Liver (tissue), 9 donors: ENCODE measurements around the gene DRD1. TPM values are rescaled to one million over a fixed set of nuclear protein-coding genes. Genes with fewer than 3 reads are reported as not detected.

Source experiments
- DNase-seq: peaks from one replicate; pipeline ENCODE4 v3.0.0-alpha.2; 2017; ENCODE audit warnings: low spot score
- H3K27ac ChIP-seq, 2 donors: one replicate each; pipeline ENCODE4 v1.7.0; 2013; ENCODE audit warnings: inconsistent platforms in 2 of 2, low read length in 2 of 2, control low read depth in 1 of 2, low read depth in 1 of 2, mild to moderate bottlenecking in 1 of 2
- H3K27me3 ChIP-seq, 4 donors: one replicate each; pipeline versions ENCODE4 v1.6.1 to v1.7.0; 2013; ENCODE audit warnings: low read length in 3 of 4, inconsistent platforms in 1 of 4, mild to moderate bottlenecking in 1 of 4, moderate library complexity in 1 of 4; ENCODE audit not compliant: control insufficient read depth in 4 of 4, insufficient read depth in 4 of 4
- H3K36me3 ChIP-seq, 4 donors: one replicate each; pipeline versions ENCODE4 v1.6.1 to v1.7.0; 2013; ENCODE audit warnings: low read length in 3 of 4, mild to moderate bottlenecking in 3 of 4, low read depth in 1 of 4, moderate library complexity in 1 of 4; ENCODE audit not compliant: control insufficient read depth in 4 of 4, insufficient read depth in 3 of 4
- H3K4me1 ChIP-seq, 4 donors: one replicate each; pipeline versions ENCODE4 v1.6.1 to v1.7.0; 2013; ENCODE audit warnings: low read length in 3 of 4, mild to moderate bottlenecking in 3 of 4, moderate library complexity in 1 of 4; ENCODE audit not compliant: control insufficient read depth in 4 of 4, insufficient read depth in 4 of 4
- H3K4me3 ChIP-seq, 3 donors: one replicate each; pipeline versions ENCODE4 v1.6.1 to v1.7.0; 2013; ENCODE audit warnings: low read length in 3 of 3, control low read depth in 1 of 3, low read depth in 1 of 3, mild to moderate bottlenecking in 1 of 3
- H3K9ac ChIP-seq, 2 donors: one replicate each; pipeline ENCODE4 v1.7.0; 2013; ENCODE audit warnings: low read length in 2 of 2, mild to moderate bottlenecking in 2 of 2, moderate library complexity in 2 of 2, control low read depth in 1 of 2, low read depth in 1 of 2
- H3K9me3 ChIP-seq, 4 donors: one replicate each; pipeline versions ENCODE4 v1.6.1 to v1.7.0; 2013; ENCODE audit warnings: low read length in 3 of 4; ENCODE audit not compliant: control insufficient read depth in 4 of 4
- ATF3 ChIP-seq: IDR thresholded peaks from 2 replicates; pipeline ENCODE4 v1.6.1; 2016; ENCODE audit warnings: antibody characterized with exemption
- CTCF ChIP-seq: fragments of 150-350 bp; IDR thresholded peaks from 2 replicates; pipeline ENCODE4 v1.5.1; 2017; ENCODE audit warnings: improper control_type of control experiment, low read depth, low read length; ENCODE audit not compliant: missing input control
- EGR1 ChIP-seq, 2 donors: IDR thresholded peaks; 2 replicates each; pipeline ENCODE4 v1.6.1; 2016 to 2018; ENCODE audit warnings: antibody characterized with exemption in 2 of 2, low read depth in 2 of 2
- FOXA1 ChIP-seq: IDR thresholded peaks from 2 replicates; pipeline ENCODE4 v1.6.1; 2016; ENCODE audit warnings: antibody characterized with exemption
- FOXA2 ChIP-seq: IDR thresholded peaks from 2 replicates; pipeline ENCODE4 v1.6.1; 2016; ENCODE audit warnings: antibody characterized with exemption
- GABPA ChIP-seq, 2 donors: IDR thresholded peaks in 1 of 2; conservative IDR thresholded peaks in 1 of 2; 2 replicates each; pipeline ENCODE4 v1.6.1; 2016; ENCODE audit warnings: antibody characterized with exemption in 2 of 2, mild to moderate bottlenecking in 1 of 2, moderate library complexity in 1 of 2
- HNF4A ChIP-seq, 2 donors: conservative IDR thresholded peaks; 2 replicates each; pipeline ENCODE4 v1.6.1; 2016; ENCODE audit warnings: antibody characterized with exemption in 2 of 2, mild to moderate bottlenecking in 2 of 2
- HNF4G ChIP-seq: IDR thresholded peaks from 2 replicates; pipeline ENCODE4 v1.6.1; 2016; ENCODE audit warnings: antibody characterized with exemption
- JUND ChIP-seq, 2 donors: IDR thresholded peaks; 2 replicates each; pipeline ENCODE4 v1.6.1; 2016; ENCODE audit warnings: antibody characterized with exemption in 2 of 2
- MAX ChIP-seq: IDR thresholded peaks from 2 replicates; pipeline ENCODE4 v1.6.1; 2016; ENCODE audit warnings: antibody characterized with exemption
- NR2F2 ChIP-seq: IDR thresholded peaks from 2 replicates; pipeline ENCODE4 v1.6.1; 2016; ENCODE audit warnings: antibody characterized with exemption
- RAD21 ChIP-seq, 2 donors: IDR thresholded peaks; 2 replicates each; pipeline ENCODE4 v1.6.1; 2016; ENCODE audit warnings: antibody characterized with exemption in 2 of 2, mild to moderate bottlenecking in 2 of 2
- REST ChIP-seq: IDR thresholded peaks from 2 replicates; pipeline ENCODE4 v1.6.1; 2016; ENCODE audit warnings: antibody characterized with exemption, mild to moderate bottlenecking
- RXRA ChIP-seq, 2 donors: IDR thresholded peaks; 2 replicates each; pipeline ENCODE4 v1.6.1; 2017 to 2018; ENCODE audit warnings: antibody characterized with exemption in 2 of 2, mild to moderate bottlenecking in 1 of 2
- SP1 ChIP-seq: IDR thresholded peaks from 2 replicates; pipeline ENCODE4 v1.6.1; 2018; ENCODE audit warnings: antibody characterized with exemption, mild to moderate bottlenecking
- TAF1 ChIP-seq: conservative IDR thresholded peaks from 2 replicates; pipeline ENCODE4 v1.6.1; 2016; ENCODE audit warnings: antibody characterized with exemption, mild to moderate bottlenecking
- YY1 ChIP-seq: IDR thresholded peaks from 2 replicates; pipeline ENCODE4 v1.6.1; 2016; ENCODE audit warnings: antibody characterized with exemption, mild to moderate bottlenecking
- ZBTB33 ChIP-seq: IDR thresholded peaks from 2 replicates; pipeline ENCODE4 v1.6.1; 2016; ENCODE audit warnings: antibody characterized with exemption
- WGBS: extraction: QIAGEN DNeasy Blood & Tissue Kit; methylation state at CpG from one replicate; pipeline ENCODE4 v1.1.7; 2013; 5-methylcytosine and 5-hydroxymethylcytosine counted together
- polyA plus RNA-seq, 2 donors: library from polyadenylated mRNA; stranded (reverse) in 1 of 2; unstranded in 1 of 2; fragments of 200-250 nt in 1 of 2; fragments of >200 nt in 1 of 2; fragmentation: Nextera tagmentation in 1 of 2; extraction: Ambion mirVana in 1 of 2; gene quantifications; one replicate each; pipeline versions ENCODE4 v1.2.1 to v1.2.3, GENCODE V29; 2013 to 2015
- total RNA-seq, 2 donors: library from RNA; depleted of rRNA; stranded (reverse); fragments of >200 nt; gene quantifications; one replicate each; pipeline ENCODE4 v1.2.3, GENCODE V29; 2014
- donor health status: healthy.
- donor health status: healthy.
- donor health status: healthy.
- donor health status: healthy.
- donor health status: healthy.

The DRD1 gene
- total and polyA plus RNA-seq, 4 donors, result 0.05 to 0.17 TPM; not detected in 2

GRCh38 chr5:175485631-175486030, 41.6 kb upstream of the DRD1 start:
- TF ChIP-seq JUND (IDR thresholded peaks at IDR 0.05) (no peak), ATF3 (no peak), HNF4A (conservative IDR thresholded peaks at IDR 0.05) (no peak), NR2F2 (no peak), RXRA (IDR thresholded peaks at IDR 0.05) (no peak), YY1 (no peak), CTCF (no peak)
- WGBS, result 96% methylated on average over 6 of the region's 6 CpGs
- H3K27me3 ChIP-seq, result no peaks in the 10 kb centered on the region
- no peaks in the 10 kb centered on the region for H3K9me3 ChIP-seq
- no peak for DNase-seq
- no peak overlapping the region for H3K4me3 ChIP-seq
- H3K36me3 ChIP-seq, result peaks cover 0 to 13% (median 7%) of the 10 kb centered on the region in 4 donors
- no peak overlapping the region for H3K27ac ChIP-seq
- H3K9ac ChIP-seq, result no peak overlapping the region
- peaks cover 11 to 24% (median 15%) of the 10 kb centered on the region in 4 donors for H3K4me1 ChIP-seq

- H3K4me1 ChIP-seq, result peaks cover 12 to 27% (median 20%) of the 10 kb centered on the region in 4 donors
- no peak for TF ChIP-seq TAF1
- no peak for TF ChIP-seq EGR1 (IDR thresholded peaks at IDR 0.05; ENCODE audit: low read depth in 2 of 2)
- TF ChIP-seq GABPA (IDR thresholded peaks at IDR 0.05 in 1 of 2, conservative IDR thresholded peaks at IDR 0.05 in 1 of 2), result no peak
- no peak for TF ChIP-seq FOXA2
- no peak for TF ChIP-seq NR2F2
- TF ChIP-seq JUND (IDR thresholded peaks at IDR 0.05), result no peak
- TF ChIP-seq RXRA (IDR thresholded peaks at IDR 0.05), result no peak
- no peak for TF ChIP-seq MAX
- TF ChIP-seq HNF4G, result no peak
- no peak for TF ChIP-seq ATF3
- no peak for TF ChIP-seq CTCF
- no peak for TF ChIP-seq RAD21 (IDR thresholded peaks at IDR 0.05)
- no peak for TF ChIP-seq FOXA1
- TF ChIP-seq YY1, result no peak
- no peak for TF ChIP-seq ZBTB33
- TF ChIP-seq SP1, result no peak
- TF ChIP-seq REST, result no peak
- no peak for TF ChIP-seq HNF4A (conservative IDR thresholded peaks at IDR 0.05)
- H3K9me3 ChIP-seq, result no peaks in the 10 kb centered on the region
- H3K36me3 ChIP-seq, result peaks cover 0 to 13% (median 7%) of the 10 kb centered on the region in 4 donors
- no peak for DNase-seq
- no peak overlapping the region for H3K27ac ChIP-seq
- H3K4me3 ChIP-seq, result no peak overlapping the region
- no peaks in the 10 kb centered on the region for H3K27me3 ChIP-seq
- no peak overlapping the region for H3K9ac ChIP-seq
- 61% methylated on average over 4 of the region's 4 CpGs for WGBS
Measured at GRCh38 chr5:175484829-175485228, 40.8 kb upstream of the DRD1 start.
